HG02970 (cell line): ENCODE results near the gene GAS1.

Experiments
- ATAC-seq: cut with Tn5 transposase; IDR thresholded peaks from one replicate; pipeline ENCODE4 v1.9.1; 2021; ENCODE audit warnings: mild to moderate bottlenecking, moderate library complexity, moderate number of reproducible peaks; ENCODE audit not compliant: unreplicated experiment, low FRiP score

The GAS1 gene

GRCh38 chr9:86939321-86939720 lies 8.0 kb downstream of the GAS1 start:
- ATAC-seq: no peak

GRCh38 chr9:86938780-86939179 lies 8.5 kb downstream of the GAS1 start:
- no peak for ATAC-seq

GRCh38 chr9:86926145-86926544 lies 21.2 kb downstream of the GAS1 start:
- ATAC-seq: no peak

GRCh38 chr9:86925686-86926085 lies 21.6 kb downstream of the GAS1 start:
- no peak for ATAC-seq

GRCh38 chr9:86924206-86924605 lies 23.1 kb downstream of the GAS1 start:
- no peak for ATAC-seq

GRCh38 chr9:86921151-86921923 lies 26.0 kb downstream of the GAS1 start:
- ATAC-seq: no peak

GRCh38 chr9:86918556-86918955 lies 28.8 kb downstream of the GAS1 start:
- ATAC-seq: no peak

- ATAC-seq: no peak
Observed at GRCh38 chr9:86912210-86912609, 35.1 kb downstream of the GAS1 start.

GRCh38 chr9:86909388-86909787 lies 37.9 kb downstream of the GAS1 start:
- no peak for ATAC-seq

GRCh38 chr9:86908261-86908660 lies 39.0 kb downstream of the GAS1 start:
- no peak for ATAC-seq

- ATAC-seq: no peak
Observed at GRCh38 chr9:86907346-86907745, 40.0 kb downstream of the GAS1 start.

- ATAC-seq: no peak
Observed at GRCh38 chr9:86903734-86904085, 43.6 kb downstream of the GAS1 start.

- ATAC-seq: no peak
Observed at GRCh38 chr9:86902991-86903733, 44.1 kb downstream of the GAS1 start.

- ATAC-seq: no peak
Observed at GRCh38 chr9:86902586-86902985, 44.7 kb downstream of the GAS1 start.

GRCh38 chr9:86902176-86902575 lies 45.1 kb downstream of the GAS1 start:
- ATAC-seq: no peak

GRCh38 chr9:86901511-86901910 lies 45.8 kb downstream of the GAS1 start:
- ATAC-seq: no peak
